ENCODE data around the gene PSMC6. TPM values are rescaled to one million over a fixed set of nuclear protein-coding genes. Genes with fewer than 3 reads are reported as not detected.

The PSMC6 gene
- total and polyA plus RNA-seq, 2 of the 8 experiments (the other 6 are each of a cell fraction or from before 2014, with no cell fraction given): 45.1 to 107 TPM

DNA sequence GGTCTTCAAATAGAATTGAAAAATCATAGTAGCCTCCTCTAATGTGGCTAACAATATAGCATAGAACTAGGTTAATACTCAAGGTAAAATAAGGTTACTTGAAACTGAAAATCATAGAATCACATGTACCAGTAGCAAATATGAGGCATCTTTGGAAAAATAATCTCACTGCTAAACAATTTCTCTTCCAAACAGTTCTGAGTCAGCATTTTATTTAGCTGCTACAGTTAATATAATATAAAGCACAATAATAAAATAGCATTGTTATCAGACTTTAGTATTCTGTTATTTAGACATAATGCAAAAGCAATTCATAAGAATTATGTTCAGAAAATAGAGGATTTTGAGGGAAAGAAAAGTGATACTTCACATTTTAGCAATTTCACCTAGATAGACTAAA, 46.7 kb upstream of the PSMC6 start:
- Histone ChIP-seq H3K9ac (replicated peaks in 1 of 4; ENCODE audit: extremely low read depth in 1 of 4, low read depth in 3 of 4, low read length in 3 of 4) (no peak overlapping the region), H3K4me1 (replicated peaks in 1 of 4; ENCODE audit: control insufficient read depth in 3 of 4, insufficient read depth in 4 of 4, low read length in 3 of 4) (no peaks in the 10 kb centered on the region), H4K91ac (replicated peaks; ENCODE audit: insufficient read length, low read length) (no peak overlapping the region), H3K56ac (replicated peaks; ENCODE audit: insufficient read length, low read depth, low read length) (no peak overlapping the region), H2BK15ac (ENCODE audit: low read length) (no peak overlapping the region), H4K20me1 (replicated peaks in 1 of 2; ENCODE audit: control insufficient read depth in 1 of 2, insufficient read depth in 2 of 2, low read length in 2 of 2) (no peaks in the 10 kb centered on the region), H3K18ac (ENCODE audit: extremely low read depth, low read length) (no peak overlapping the region), H2BK12ac (ENCODE audit: low read depth, low read length) (no peak overlapping the region), H3K23me2 (ENCODE audit: low read depth, low read length) (no peaks in the 10 kb centered on the region), H2BK20ac (ENCODE audit: low read length) (no peak overlapping the region), H2BK5ac (ENCODE audit: low read depth, low read length) (no peak overlapping the region), H3K79me1 (ENCODE audit: low read depth, low read length) (no peaks in the 10 kb centered on the region), H4K5ac (ENCODE audit: insufficient read length, low read depth, low read length) (no peak overlapping the region), H3K4ac (replicated peaks; ENCODE audit: insufficient read length, low read depth, low read length) (no peak overlapping the region), H2BK120ac (replicated peaks; ENCODE audit: low read depth, low read length) (no peak overlapping the region), H3K9me3 (ENCODE audit: insufficient read depth in 2 of 2, low read depth in 1 of 2, low read length in 1 of 2) (no peaks in the 10 kb centered on the region), H3K4me2 (ENCODE audit: insufficient read depth in 1 of 2, low read depth in 2 of 2, low read length in 2 of 2) (no peak overlapping the region), H3K27me3 (replicated peaks in 1 of 4; ENCODE audit: control insufficient read depth in 3 of 4, extremely low read depth in 1 of 4, insufficient read depth in 3 of 4, low read length in 3 of 4) (no peaks in the 10 kb centered on the region), H2AFZ (ENCODE audit: low read length) (no peak overlapping the region), H2AK5ac (ENCODE audit: low read depth, low read length) (no peak overlapping the region), H3K4me3 (ENCODE audit: extremely low read depth in 1 of 4, insufficient read depth in 2 of 4, low read depth in 3 of 4, low read length in 4 of 4) (no peak overlapping the region), H4K8ac (ENCODE audit: extremely low read depth, insufficient read depth, low read length) (no peak overlapping the region), H3K27ac (ENCODE audit: low read depth, low read length) (no peak overlapping the region), H3K23ac (ENCODE audit: insufficient read length) (no peak overlapping the region), H3K14ac (ENCODE audit: insufficient read length) (no peak overlapping the region), H3K79me2 (ENCODE audit: control insufficient read depth in 1 of 2, insufficient read depth in 2 of 2, low read length in 2 of 2) (no peaks in the 10 kb centered on the region), H3K36me3 (ENCODE audit: control insufficient read depth in 2 of 4, insufficient read depth in 4 of 4, low read length in 3 of 4) (peaks cover 0 to 13% (median 2%) of the 10 kb centered on the region in 4 experiments; a peak in 3 of 8 replicates)
- CTCF ChIA-PET (ENCODE audit: partially characterized antibody): no interaction called here
- FAIRE-seq (no peak), DNase-seq (ENCODE audit: low read depth in 1 of 2, low spot score in 2 of 2) (no peak)
- POLR2A ChIA-PET (ENCODE audit: partially characterized antibody): no interaction called here
- no peak for TF ChIP-seq CBX5 (IDR thresholded peaks at IDR 0.05; ENCODE audit: low read depth, low read length)
- TF ChIP-seq JUN (IDR thresholded peaks at IDR 0.05; ENCODE audit: low read depth, low read length): no peak
- no peak for TF ChIP-seq CBX8 (IDR thresholded peaks at IDR 0.05; ENCODE audit: borderline replicate concordance, low read depth, low read length)
- TF ChIP-seq RBBP5 (IDR thresholded peaks at IDR 0.05; ENCODE audit: borderline replicate concordance, low read depth, low read length): no peak
- no peak for TF ChIP-seq CEBPB (IDR thresholded peaks at IDR 0.05; ENCODE audit: low read depth, low read length)
- TF ChIP-seq, protein P1, sequence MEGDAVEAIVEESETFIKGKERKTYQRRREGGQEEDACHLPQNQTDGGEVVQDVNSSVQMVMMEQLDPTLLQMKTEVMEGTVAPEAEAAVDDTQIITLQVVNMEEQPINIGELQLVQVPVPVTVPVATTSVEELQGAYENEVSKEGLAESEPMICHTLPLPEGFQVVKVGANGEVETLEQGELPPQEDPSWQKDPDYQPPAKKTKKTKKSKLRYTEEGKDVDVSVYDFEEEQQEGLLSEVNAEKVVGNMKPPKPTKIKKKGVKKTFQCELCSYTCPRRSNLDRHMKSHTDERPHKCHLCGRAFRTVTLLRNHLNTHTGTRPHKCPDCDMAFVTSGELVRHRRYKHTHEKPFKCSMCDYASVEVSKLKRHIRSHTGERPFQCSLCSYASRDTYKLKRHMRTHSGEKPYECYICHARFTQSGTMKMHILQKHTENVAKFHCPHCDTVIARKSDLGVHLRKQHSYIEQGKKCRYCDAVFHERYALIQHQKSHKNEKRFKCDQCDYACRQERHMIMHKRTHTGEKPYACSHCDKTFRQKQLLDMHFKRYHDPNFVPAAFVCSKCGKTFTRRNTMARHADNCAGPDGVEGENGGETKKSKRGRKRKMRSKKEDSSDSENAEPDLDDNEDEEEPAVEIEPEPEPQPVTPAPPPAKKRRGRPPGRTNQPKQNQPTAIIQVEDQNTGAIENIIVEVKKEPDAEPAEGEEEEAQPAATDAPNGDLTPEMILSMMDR (IDR thresholded peaks at IDR 0.05; ENCODE audit: control extremely low read depth in 1 of 3, insufficient read depth in 1 of 3, low read depth in 1 of 3, low read length in 3 of 3): no peak
- no peak for TF ChIP-seq CREB1 (IDR thresholded peaks at IDR 0.05)
- TF ChIP-seq EP300 (IDR thresholded peaks at IDR 0.05; ENCODE audit: borderline replicate concordance in 1 of 2, low read depth in 2 of 2, low read length in 2 of 2): no peak
- TF ChIP-seq BRCA1 (IDR thresholded peaks at IDR 0.05; ENCODE audit: low read depth, low read length): no peak
- TF ChIP-seq NRF1 (IDR thresholded peaks at IDR 0.05; ENCODE audit: low read depth, low read length): no peak

Measured in H1 (cell line).